GM18502 (cell line): ENCODE results near the gene CTNNA2.
A peak's percentile ranks its signal among the peaks of the same experiment; 100 is the strongest.

ENCODE experiments used
- ATAC-seq: cut with Tn5 transposase; IDR thresholded peaks from one replicate; pipeline ENCODE4 v1.9.1; 2021; ENCODE audit warnings: mild to moderate bottlenecking; ENCODE audit not compliant: unreplicated experiment, poor library complexity

Gene CTNNA2

GRCh38 chr2:80299661-80300060, 786.8 kb downstream of the CTNNA2 start:
- ATAC-seq: no peak

GRCh38 chr2:80300346-80300745, 787.5 kb downstream of the CTNNA2 start:
- ATAC-seq: no peak

- no peak for ATAC-seq
Observed at GRCh38 chr2:80300954-80301353, 788.1 kb downstream of the CTNNA2 start.

- no peak for ATAC-seq
Observed at GRCh38 chr2:80302001-80302313, 789.1 kb downstream of the CTNNA2 start.

GRCh38 chr2:80302314-80303005, 789.6 kb downstream of the CTNNA2 start:
- no peak for ATAC-seq

- no peak for ATAC-seq
Observed at GRCh38 chr2:80303006-80303908, 790.4 kb downstream of the CTNNA2 start.

- ATAC-seq: no peak
Observed at GRCh38 chr2:80303909-80304837, 791.3 kb downstream of the CTNNA2 start, which contains the start of gene LRRTM1. TSS of gene LRRTM1 (minus strand) at chr2:80304752. CDS start at chr2:80303819, 933 bp downstream.

- ATAC-seq: no peak
Observed at GRCh38 chr2:80311304-80311703, 798.5 kb downstream of the CTNNA2 start.

- ATAC-seq: no peak
Observed at GRCh38 chr2:80312282-80312839, 799.5 kb downstream of the CTNNA2 start.

GRCh38 chr2:80322311-80322920, 809.6 kb downstream of the CTNNA2 start:
- no peak for ATAC-seq

- no peak for ATAC-seq
Observed at GRCh38 chr2:80322958-80323357, 810.1 kb downstream of the CTNNA2 start.

- no peak for ATAC-seq
Observed at GRCh38 chr2:80323610-80324009, 810.8 kb downstream of the CTNNA2 start.

GRCh38 chr2:80324525-80324924, 811.7 kb downstream of the CTNNA2 start:
- no peak for ATAC-seq

GRCh38 chr2:80326214-80326613, 813.4 kb downstream of the CTNNA2 start:
- ATAC-seq: peak; percentile 66

- ATAC-seq: no peak
Observed at GRCh38 chr2:80326861-80327260, 814.0 kb downstream of the CTNNA2 start.

GRCh38 chr2:80328159-80328571, 815.3 kb downstream of the CTNNA2 start:
- no peak for ATAC-seq

GRCh38 chr2:80329491-80329890, 816.6 kb downstream of the CTNNA2 start:
- no peak for ATAC-seq

- no peak for ATAC-seq
Observed at GRCh38 chr2:80330527-80331450, 817.9 kb downstream of the CTNNA2 start.

- no peak for ATAC-seq
Observed at GRCh38 chr2:80333886-80334285, 821.0 kb downstream of the CTNNA2 start.
